Measurements from ENCODE around the gene RSU1. TPM values are rescaled to one million over a fixed set of nuclear protein-coding genes. Genes with fewer than 3 reads are reported as not detected.

Gene RSU1
- total and polyA plus RNA-seq, 12 donors, result 25.5 to 74.2 (median 48.3) TPM

- WGBS, 2 donors, result 73 to 75% methylated on average over 8 of the region's 8 CpGs
- Histone ChIP-seq H3K4me1 (peaks cover 0 to 3% (median 0%) of the 10 kb centered on the region in 9 donors), H3K9me3 (peaks cover 0 to 32% (median 0%) of the 10 kb centered on the region in 11 donors), H3K36me3 (peaks cover 0 to 48% (median 0%) of the 10 kb centered on the region in 9 donors), H3K4me3 (no peak overlapping the region), H3K27me3 (no peaks in the 10 kb centered on the region), H3K27ac (no peak overlapping the region)
- intact Hi-C loops (cut with DNase I), result no loop called here
- ATAC-seq (no peak), DNase-seq (no peak)
- TF ChIP-seq, protein P1, sequence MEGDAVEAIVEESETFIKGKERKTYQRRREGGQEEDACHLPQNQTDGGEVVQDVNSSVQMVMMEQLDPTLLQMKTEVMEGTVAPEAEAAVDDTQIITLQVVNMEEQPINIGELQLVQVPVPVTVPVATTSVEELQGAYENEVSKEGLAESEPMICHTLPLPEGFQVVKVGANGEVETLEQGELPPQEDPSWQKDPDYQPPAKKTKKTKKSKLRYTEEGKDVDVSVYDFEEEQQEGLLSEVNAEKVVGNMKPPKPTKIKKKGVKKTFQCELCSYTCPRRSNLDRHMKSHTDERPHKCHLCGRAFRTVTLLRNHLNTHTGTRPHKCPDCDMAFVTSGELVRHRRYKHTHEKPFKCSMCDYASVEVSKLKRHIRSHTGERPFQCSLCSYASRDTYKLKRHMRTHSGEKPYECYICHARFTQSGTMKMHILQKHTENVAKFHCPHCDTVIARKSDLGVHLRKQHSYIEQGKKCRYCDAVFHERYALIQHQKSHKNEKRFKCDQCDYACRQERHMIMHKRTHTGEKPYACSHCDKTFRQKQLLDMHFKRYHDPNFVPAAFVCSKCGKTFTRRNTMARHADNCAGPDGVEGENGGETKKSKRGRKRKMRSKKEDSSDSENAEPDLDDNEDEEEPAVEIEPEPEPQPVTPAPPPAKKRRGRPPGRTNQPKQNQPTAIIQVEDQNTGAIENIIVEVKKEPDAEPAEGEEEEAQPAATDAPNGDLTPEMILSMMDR (IDR thresholded peaks at IDR 0.05), result no peak
Observed at GRCh38 chr10:16742165-16742960, 74.9 kb downstream of the RSU1 start.

GRCh38 chr10:16741540-16741939 lies 75.7 kb downstream of the RSU1 start:
- Histone ChIP-seq H3K36me3 (peaks cover 0 to 47% (median 0%) of the 10 kb centered on the region in 9 donors), H3K27me3 (no peaks in the 10 kb centered on the region), H3K4me3 (no peak overlapping the region), H3K4me1 (peaks cover 0 to 3% (median 0%) of the 10 kb centered on the region in 9 donors), H3K9me3 (peaks cover 0 to 40% (median 0%) of the 10 kb centered on the region in 11 donors), H3K27ac (no peak overlapping the region)
- intact Hi-C loops (cut with DNase I), result no loop called here
- TF ChIP-seq, protein P1 (IDR thresholded peaks at IDR 0.05), result no peak
- DNase-seq (no peak), ATAC-seq (no peak)
- 98% methylated on average over 2 of the region's 2 CpGs for WGBS, 2 donors

- DNase-seq (no peak), ATAC-seq (no peak)
- Histone ChIP-seq H3K27ac (no peak overlapping the region), H3K27me3 (no peaks in the 10 kb centered on the region), H3K36me3 (peaks cover 0 to 61% (median 0%) of the 10 kb centered on the region in 9 donors), H3K9me3 (peaks cover 0 to 48% (median 0%) of the 10 kb centered on the region in 11 donors), H3K4me3 (no peak overlapping the region), H3K4me1 (no peaks in the 10 kb centered on the region)
- intact Hi-C loops (cut with DNase I), result no loop called here
- WGBS, 2 donors, result 98 to 99% methylated on average over 2 of the region's 2 CpGs
- TF ChIP-seq, protein P1 (IDR thresholded peaks at IDR 0.05), result no peak
Observed at GRCh38 chr10:16737420-16737819, 79.8 kb downstream of the RSU1 start.

DNA sequence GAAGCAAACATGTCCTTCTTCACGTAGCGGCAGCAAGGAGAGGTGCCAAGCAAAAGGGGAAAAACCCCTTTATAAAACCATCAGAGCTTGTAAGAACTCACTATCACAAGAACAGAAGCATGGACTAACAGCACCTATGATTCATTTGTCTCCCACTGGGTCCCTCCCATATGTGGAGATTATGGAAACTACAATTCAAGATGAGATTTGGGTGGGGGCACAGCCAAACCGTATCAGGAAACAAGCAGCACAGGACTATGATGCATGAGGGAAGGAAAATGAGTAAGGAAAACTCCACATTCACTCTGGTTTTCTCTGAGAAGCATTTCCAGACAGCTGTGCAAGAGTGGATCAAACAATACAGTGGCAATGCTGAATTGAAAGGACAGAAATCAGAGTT lies 81.6 kb downstream of the RSU1 start:
- intact Hi-C loops (cut with DNase I), result no loop called here
- TF ChIP-seq, protein P1 (IDR thresholded peaks at IDR 0.05), result no peak
- no peak overlapping the region for H3K27ac ChIP-seq
- no peak overlapping the region for H3K4me3 ChIP-seq
- no peak for DNase-seq
- no peaks in the 10 kb centered on the region for H3K27me3 ChIP-seq
- H3K9me3 ChIP-seq, result peaks cover 0 to 44% (median 0%) of the 10 kb centered on the region in 11 donors
- peaks cover 0 to 57% (median 0%) of the 10 kb centered on the region in 9 donors for H3K36me3 ChIP-seq
- H3K4me1 ChIP-seq, result no peaks in the 10 kb centered on the region
- WGBS, 2 donors, result 91 to 97% methylated on average over 3 of the region's 3 CpGs
- no peak for ATAC-seq
